GM12878 (cell line): ENCODE measurements around the gene GLRX5. TPM values are rescaled to one million over a fixed set of nuclear protein-coding genes. Genes with fewer than 3 reads are reported as not detected.

ENCODE experiments used
- ATAC-seq: fragments of 200-7000 bp; cut with Tn5 transposase; 3 replicates; pipeline ENCODE4 v1.9.1; 2020; ENCODE audit warnings: mild to moderate bottlenecking, moderate library complexity
- BruUV-seq: library from RNA; stranded (reverse); fragments of 400-500 nt; replicated peaks from 2 replicates; lab custom pipeline; 2021; lab: Mats Ljungman, UMichigan
- CTCF ChIA-PET: fragments of 300-600 bp; sonication (Branson Sonifier 250); formaldehyde crosslinking; extraction: SDS; loops from one replicate; lab custom pipeline; 2021; ENCODE audit warnings: inconsistent platforms; lab: Yijun Ruan, JAX
- POLR2A ChIA-PET: fragments of 350-600 bp; formaldehyde crosslinking; extraction: SDS; loops from one replicate; lab custom pipeline; 2021; ENCODE audit warnings: inconsistent platforms; lab: Charles Lee
- RAD21 ChIA-PET: fragments of 300-600 bp; sonication (Branson Sonifier 250); formaldehyde crosslinking; loops from one replicate; lab custom pipeline; 2023; ENCODE audit warnings: antibody characterized with exemption; ENCODE audit not compliant: unreplicated experiment; lab: Charles Lee
- SMC1A ChIA-PET: fragments of 300-600 bp; sonication (Branson Sonifier 250); formaldehyde crosslinking; loops from one replicate; lab custom pipeline; 2023; ENCODE audit not compliant: unreplicated experiment, uncharacterized antibody; lab: Charles Lee
- DNase-seq: peaks from one replicate; pipeline ENCODE4 v3.0.0-alpha.2; 2011; ENCODE audit warnings: low read depth, low spot score
- FAIRE-seq: peaks from 3 replicates; lab custom pipeline; 2011; peaks lifted over from hg19 to GRCh38; lab: Jason Lieb, UNC
- H2AFZ ChIP-seq: 2 replicates; pipeline ENCODE4 v1.6.0; 2011; ENCODE audit warnings: low read depth, low read length, control low read depth; ENCODE audit not compliant: control insufficient read depth
- H3K27ac ChIP-seq: 2 replicates; pipeline ENCODE4 v1.5.1; 2011; ENCODE audit warnings: control low read depth; ENCODE audit not compliant: control insufficient read depth, insufficient read depth
- H3K27me3 ChIP-seq, 2 experiments: replicated peaks in 1 of 2; 2 replicates each; pipeline versions ENCODE4 v1.6.0 to v1.6.1; 2011; ENCODE audit warnings: low read length in 1 of 2; ENCODE audit not compliant: control insufficient read depth in 2 of 2, insufficient read depth in 2 of 2
- H3K36me3 ChIP-seq, 2 experiments: 2 replicates each; pipeline ENCODE4 v1.5.1; 2011; ENCODE audit warnings: low read length in 1 of 2; ENCODE audit not compliant: control insufficient read depth in 2 of 2, insufficient read depth in 2 of 2
- H3K4me1 ChIP-seq: 2 replicates; pipeline ENCODE4 v1.6.1; 2011; ENCODE audit warnings: mild to moderate bottlenecking, low read length, moderate library complexity, mixed read lengths; ENCODE audit not compliant: control insufficient read depth, insufficient read depth
- H3K4me2 ChIP-seq: 2 replicates; pipeline ENCODE4 v1.6.0; 2011; ENCODE audit warnings: control low read depth; ENCODE audit not compliant: control insufficient read depth, insufficient read depth
- H3K4me3 ChIP-seq: fragments of 200-600 bp; sonication (generic); 2 replicates; pipeline ENCODE4 v1.5.1; 2016
- H3K79me2 ChIP-seq: 2 replicates; pipeline ENCODE4 v1.6.0; 2011; ENCODE audit warnings: low read length; ENCODE audit not compliant: control insufficient read depth, insufficient read depth
- H3K9ac ChIP-seq: 2 replicates; pipeline ENCODE4 v1.8.0; 2011; ENCODE audit warnings: low read length, control low read depth, mixed read lengths; ENCODE audit not compliant: control insufficient read depth, insufficient read depth
- H3K9me3 ChIP-seq: replicated peaks from 3 replicates; pipeline ENCODE4 v1.5.1; 2011; ENCODE audit warnings: mild to moderate bottlenecking, low read length; ENCODE audit not compliant: control insufficient read depth, insufficient read depth
- H4K20me1 ChIP-seq: 2 replicates; pipeline ENCODE4 v1.6.0; 2011; ENCODE audit not compliant: control insufficient read depth, insufficient read depth
- ATF2 ChIP-seq: IDR thresholded peaks from 2 replicates; pipeline ENCODE4 v1.6.1; 2012; ENCODE audit warnings: low read length, inconsistent platforms
- EP300 ChIP-seq, 2 experiments: fragments of 150-350 bp in 1 of 2; IDR thresholded peaks; 2 replicates each; pipeline ENCODE4 v1.6.1; 2011 to 2012; ENCODE audit warnings: low read depth in 2 of 2, low read length in 2 of 2, borderline replicate concordance in 1 of 2, improper control_type of control experiment in 1 of 2, inconsistent platforms in 1 of 2; ENCODE audit not compliant: control insufficient read depth in 1 of 2
- MLLT1 ChIP-seq: fragments of 450-650 bp; IDR thresholded peaks from 2 replicates; pipeline ENCODE4 v1.6.1; 2016; ENCODE audit warnings: mild to moderate bottlenecking
- NR2C1 ChIP-seq: fragments of 450-650 bp; IDR thresholded peaks from 2 replicates; pipeline ENCODE4 v1.6.1; 2017; ENCODE audit warnings: antibody characterized with exemption, mild to moderate bottlenecking, moderate library complexity
- SMARCA5 ChIP-seq: fragments of 450-650 bp; IDR thresholded peaks from 2 replicates; pipeline ENCODE4 v1.6.1; 2017; ENCODE audit warnings: mild to moderate bottlenecking
- STAT3 ChIP-seq: IDR thresholded peaks from 2 replicates; pipeline ENCODE4 v1.6.1; 2011; ENCODE audit warnings: low read depth, low read length, improper control_type of control experiment
- WRNIP1 ChIP-seq: IDR thresholded peaks from 2 replicates; pipeline ENCODE4 v1.6.1; 2011; ENCODE audit warnings: low read depth, low read length, improper control_type of control experiment, borderline replicate concordance
- WGBS: methylation state at CpG from one replicate; pipeline ENCODE4 v1.1.6; 2016; ENCODE audit warnings: low lambda C conversion rate; ENCODE audit not compliant: insufficient replicate concordance, insufficient coverage; ENCODE audit errors: missing lambda C conversion rate; 5-methylcytosine and 5-hydroxymethylcytosine counted together
- in situ Hi-C: fragments of 300-500 bp; cut with MboI; formaldehyde crosslinking; loops from 9 replicates; pipeline ENCODE4 v1.14.3; 2018; ENCODE audit warnings: mixed read lengths
- intact Hi-C: fragments of 100-400 bp; cut with micrococcal nuclease; formaldehyde crosslinking; loops from one replicate; pipeline ENCODE4 v1.14.2; 2022; ENCODE audit not compliant: unreplicated experiment
- polyA plus RNA-seq, 11 experiments: library from polyadenylated mRNA; depleted of rRNA in 4 of 11; unstranded in 6 of 11; stranded (reverse) in 5 of 11; fragments of >200 nt; fragmentation: Nextera tagmentation in 4 of 11; fragmentation: Illumina TruSeq in 1 of 11; extraction: Ambion mirVana in 4 of 11; extraction: Trizol in 1 of 11; gene quantifications; 1 replicate in 1 of 11; 2 replicates in 10 of 11; pipeline versions ENCODE4 v1.2.1 to v1.2.3, GENCODE V29; 2011 to 2016; ENCODE audit warnings: inconsistent platforms in 2 of 11, missing spikeins in 2 of 11, low read depth in 1 of 11
- total RNA-seq, 4 experiments: library from RNA; depleted of rRNA in 3 of 4; stranded (reverse); fragments of >200 nt in 3 of 4; fragmentation: Illumina TruSeq in 1 of 4; extraction: Trizol in 1 of 4; gene quantifications; 2 replicates each; pipeline versions ENCODE4 v1.2.1 to v1.2.3, GENCODE V29; 2013 to 2021

GLRX5 gene
- total and polyA plus RNA-seq, 10 of the 15 experiments (the other 5 are each of a cell fraction or from before 2014, with no cell fraction given), result 12.8 to 139 (median 55.4) TPM

GRCh38 chr14:95495076-95495475 lies 39.8 kb upstream of the GLRX5 start:
- H3K27me3 ChIP-seq, result no peaks in the 10 kb centered on the region
- RAD21 ChIA-PET, result interaction anchor here (1.5 to 6.5 kb wide), 6 partner anchors 9 to 53 kb away, joined by 4 to 49 read pairs (median 10); partner anchors contain the start of gene SYNE3
- FAIRE-seq (no peak), DNase-seq (no peak), ATAC-seq (no peak)
- no peaks in the 10 kb centered on the region for H4K20me1 ChIP-seq
- peak overlapping the region; percentile 37; the same call in 1 of the 2 replicates for H3K4me3 ChIP-seq
- H3K9me3 ChIP-seq, result no peaks in the 10 kb centered on the region; the same call in 1 of the 3 replicates
- peak overlapping the region; percentile 98 for H3K27ac ChIP-seq
- peaks cover 55% of the 10 kb centered on the region for H3K4me1 ChIP-seq
- POLR2A ChIA-PET, result interaction anchor here (0.6 to 17.4 kb wide), 3 partner anchors 11 to 37 kb away, joined by 3 to 276 read pairs (median 58); partner anchors contain the start of gene SYNE3
- H3K9ac ChIP-seq, result peak overlapping the region; percentile 66
- peak overlapping the region; percentile 96 for H3K4me2 ChIP-seq
- in situ Hi-C loops (no loop called here), intact Hi-C loops (loop anchor here (2.0 to 5.0 kb wide), 3 partner anchors 14 to 37 kb away; partner anchors contain the start of gene SYNE3)
- peaks cover 80% of the 10 kb centered on the region for H3K79me2 ChIP-seq
- WGBS, result 0% methylated on average over 2 of the region's 3 CpGs
- BruUV-seq, result no TSS peak
- TF ChIP-seq WRNIP1 (no peak), EP300 (IDR thresholded peaks at IDR 0.05; ENCODE audit: borderline replicate concordance in 1 of 2, control insufficient read depth in 1 of 2, low read depth in 2 of 2, low read length in 2 of 2) (no peak), SMARCA5 (0 out of 2 replicates have a peak, but pooled peaks have one; percentile 21), ATF2 (no peak), STAT3 (no peak), NR2C1 (no peak), MLLT1 (no peak)
- SMC1A ChIA-PET, result interaction anchor here (2.1 to 8.8 kb wide), 4 partner anchors 9 to 24 kb away, joined by 13 to 69 read pairs (median 44); partner anchors contain the start of gene SYNE3
- peaks cover 0 to 5% of the 10 kb centered on the region in 2 experiments; a peak in 3 of 4 replicates for H3K36me3 ChIP-seq
- CTCF ChIA-PET, result interaction anchor here (1.1 to 6.0 kb wide), 5 partner anchors 12 to 52 kb away, joined by 5 to 36 read pairs (median 10); partner anchors contain the start of gene SYNE3
- H2AFZ ChIP-seq, result peak overlapping the region; percentile 54
